ENCODE results near the gene G6PC3.

G6PC3 gene

GRCh38 chr17:44062871-44063270, 7.7 kb upstream of the G6PC3 start:
- TF ChIP-seq, protein P1, sequence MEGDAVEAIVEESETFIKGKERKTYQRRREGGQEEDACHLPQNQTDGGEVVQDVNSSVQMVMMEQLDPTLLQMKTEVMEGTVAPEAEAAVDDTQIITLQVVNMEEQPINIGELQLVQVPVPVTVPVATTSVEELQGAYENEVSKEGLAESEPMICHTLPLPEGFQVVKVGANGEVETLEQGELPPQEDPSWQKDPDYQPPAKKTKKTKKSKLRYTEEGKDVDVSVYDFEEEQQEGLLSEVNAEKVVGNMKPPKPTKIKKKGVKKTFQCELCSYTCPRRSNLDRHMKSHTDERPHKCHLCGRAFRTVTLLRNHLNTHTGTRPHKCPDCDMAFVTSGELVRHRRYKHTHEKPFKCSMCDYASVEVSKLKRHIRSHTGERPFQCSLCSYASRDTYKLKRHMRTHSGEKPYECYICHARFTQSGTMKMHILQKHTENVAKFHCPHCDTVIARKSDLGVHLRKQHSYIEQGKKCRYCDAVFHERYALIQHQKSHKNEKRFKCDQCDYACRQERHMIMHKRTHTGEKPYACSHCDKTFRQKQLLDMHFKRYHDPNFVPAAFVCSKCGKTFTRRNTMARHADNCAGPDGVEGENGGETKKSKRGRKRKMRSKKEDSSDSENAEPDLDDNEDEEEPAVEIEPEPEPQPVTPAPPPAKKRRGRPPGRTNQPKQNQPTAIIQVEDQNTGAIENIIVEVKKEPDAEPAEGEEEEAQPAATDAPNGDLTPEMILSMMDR (IDR thresholded peaks at IDR 0.05), result no peak
- Histone ChIP-seq H3K4me3 (no peak overlapping the region), H3K27ac (no peak overlapping the region)
- no peak for DNase-seq (ENCODE audit: low spot score)

GRCh38 chr17:44063704-44064639, 6.6 kb upstream of the G6PC3 start:
- no peak for DNase-seq (ENCODE audit: low spot score)
- H3K4me3 ChIP-seq, result no peak overlapping the region
- no peak overlapping the region for H3K27ac ChIP-seq
- TF ChIP-seq, protein P1 (IDR thresholded peaks at IDR 0.05), result no peak

- Histone ChIP-seq H3K27ac (peak overlapping the region; percentile 91 to 94), H3K4me3 (peak overlapping the region; percentile 81)
- no peak for DNase-seq (ENCODE audit: low spot score)
- TF ChIP-seq, protein P1 (IDR thresholded peaks at IDR 0.05), result no peak
Measured at GRCh38 chr17:44065668-44066203, 4.8 kb upstream of the G6PC3 start.

DNA sequence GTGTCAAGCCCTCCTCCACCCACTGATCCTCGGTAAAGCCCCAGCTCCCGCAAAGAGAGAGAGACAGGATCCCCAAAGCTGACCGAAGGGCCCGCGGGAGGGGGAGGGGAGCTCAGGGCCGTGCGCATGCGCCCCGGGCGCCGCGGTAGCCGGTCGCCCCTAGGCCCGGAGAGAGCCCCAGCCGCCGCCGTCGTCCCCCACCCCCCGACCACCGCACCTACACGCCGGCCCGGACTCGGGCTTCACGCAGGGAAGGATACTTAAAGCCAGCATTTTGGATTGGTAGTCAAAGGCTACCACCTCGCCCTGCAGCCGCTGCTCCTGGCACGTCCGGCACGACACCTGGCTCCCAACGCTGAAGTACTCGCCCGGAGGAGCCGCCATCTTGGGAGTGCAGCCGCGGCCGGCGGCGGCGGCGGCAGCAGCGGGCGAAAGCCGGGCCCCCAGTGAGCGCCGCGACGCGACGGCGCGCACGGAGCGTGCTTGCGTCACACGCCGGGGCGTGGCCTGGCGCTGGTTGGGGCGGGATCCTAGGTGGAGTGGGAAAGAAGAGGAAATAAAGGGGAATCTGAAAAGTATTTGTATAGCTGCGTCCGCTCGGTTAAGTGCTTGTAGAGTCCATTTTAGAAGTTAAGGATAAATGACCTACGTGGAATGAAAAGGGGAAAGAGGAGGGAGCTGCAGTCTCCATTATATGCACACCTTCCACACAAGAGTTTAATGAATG, 4.2 kb upstream of the G6PC3 start, which contains the start of gene LSM12:
Gene LSM12 (minus strand): TSS at position 468 of the 727 bp plus-strand sequence. CDS start 84 bp downstream, at position 384.
- H3K27ac ChIP-seq, result peak within 1 kb of the TSS; percentile 91 to 94
- H3K4me3 ChIP-seq, result peak within 1 kb of the TSS; percentile 81
- TF ChIP-seq, protein P1 (IDR thresholded peaks at IDR 0.05), result no peak
- DNase-seq (ENCODE audit: low spot score), result peak; percentile 90

DNA sequence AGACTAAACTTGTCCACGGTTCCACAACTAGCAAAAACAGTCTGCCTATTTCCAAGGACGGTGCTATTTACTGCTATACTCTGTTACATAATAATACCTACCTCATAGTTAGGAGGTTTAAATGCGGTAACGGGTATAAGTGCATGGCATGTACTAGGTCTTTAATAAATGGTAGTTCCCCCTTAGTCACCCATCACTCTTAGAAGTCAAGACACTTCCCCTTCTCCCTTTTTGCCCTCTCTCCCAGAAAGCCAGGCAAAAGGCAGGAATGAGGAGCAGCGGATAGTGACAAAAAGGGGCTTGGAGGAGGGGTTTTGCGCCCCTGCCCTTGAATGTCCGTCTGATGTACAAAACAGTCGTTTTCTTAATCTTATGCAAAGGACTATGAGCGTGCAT, 3.0 kb upstream of the G6PC3 start:
- no peak overlapping the region for H3K4me3 ChIP-seq
- no peak for DNase-seq (ENCODE audit: low spot score)
- TF ChIP-seq, protein P1 (IDR thresholded peaks at IDR 0.05), result no peak
- H3K27ac ChIP-seq, result no peak overlapping the region

DNA sequence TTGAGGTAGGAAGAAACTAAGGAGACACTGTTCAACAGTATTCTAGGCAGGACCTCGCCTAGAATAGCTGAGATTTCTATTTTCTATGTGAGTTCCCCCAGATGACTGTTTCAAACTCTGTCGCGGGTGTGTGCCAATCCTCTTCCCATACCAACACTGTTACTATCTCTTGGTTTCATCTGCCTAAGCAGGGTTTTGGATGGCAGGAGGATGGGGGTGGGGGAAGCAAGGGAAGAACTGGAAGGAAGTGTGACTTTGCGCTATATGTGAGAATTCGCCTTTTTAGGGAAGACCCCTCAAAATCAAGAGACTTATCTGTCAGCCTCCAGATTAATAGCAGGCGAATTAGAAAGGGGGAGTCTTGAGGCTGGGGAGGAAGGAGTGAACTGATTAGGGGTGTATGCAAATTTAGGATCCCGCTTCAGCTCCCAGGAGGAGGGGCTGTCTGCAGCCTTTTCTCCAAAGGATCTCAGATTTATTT, 521 bp upstream of the G6PC3 start:
- DNase-seq (ENCODE audit: low spot score), result no peak
- H3K27ac ChIP-seq, result peak overlapping the region; percentile 57 to 95
- TF ChIP-seq, protein P1 (IDR thresholded peaks at IDR 0.05), result no peak
- peak overlapping the region; percentile 79 for H3K4me3 ChIP-seq
